SK-N-SH (cell line): ENCODE measurements around the gene EIF5A. TPM values are rescaled to one million over a fixed set of nuclear protein-coding genes. Genes with fewer than 3 reads are reported as not detected.

Source experiments
- CTCF ChIA-PET: fragments of 300-600, 350-600 bp; formaldehyde crosslinking; extraction: SDS; loops from one replicate; lab custom pipeline; 2021; lab: Yijun Ruan, JAX
- POLR2A ChIA-PET: fragments of 350-600 bp; sonication (Branson Sonifier 250); formaldehyde crosslinking; extraction: SDS; loops from one replicate; lab custom pipeline; 2020; ENCODE audit warnings: antibody characterized with exemption, inconsistent platforms; lab: Yijun Ruan, JAX
- DNase-seq: peaks from one replicate; pipeline ENCODE4 v3.0.0; 2012
- H2AFZ ChIP-seq: fragments of 200-600 bp; sonication (generic); 2 replicates; pipeline ENCODE4 v1.8.1; 2016; ENCODE audit warnings: antibody characterized with exemption, mild to moderate bottlenecking, low read depth
- H3F3A ChIP-seq: fragments of 200-600 bp; sonication (generic); replicated peaks from 2 replicates; pipeline ENCODE3; 2016; ENCODE audit warnings: antibody characterized with exemption, mild to moderate bottlenecking; ENCODE audit not compliant: insufficient read depth
- H3K27ac ChIP-seq, 2 experiments: fragments of 200-500 bp in 1 of 2; fragments of 200-600 bp in 1 of 2; sonication (Bioruptor generic) in 1 of 2; sonication (generic), shearing (Covaris generic) in 1 of 2; 2 replicates each; pipeline versions ENCODE4 v1.5.1 to v1.6.1; 2014 to 2016; ENCODE audit warnings: low read depth in 2 of 2, inconsistent platforms in 1 of 2, low read length in 1 of 2, mild to moderate bottlenecking in 1 of 2, mixed read lengths in 1 of 2
- H3K27me3 ChIP-seq: fragments of 200-600 bp; sonication (generic), shearing (Covaris generic); 2 replicates; pipeline ENCODE4 v1.6.1; 2016; ENCODE audit warnings: mixed run types; ENCODE audit not compliant: insufficient read depth
- H3K36me3 ChIP-seq, 2 experiments: fragments of 200-500 bp in 1 of 2; fragments of 200-600 bp in 1 of 2; sonication (Bioruptor generic) in 1 of 2; sonication (generic) in 1 of 2; replicated peaks in 1 of 2; 2 replicates each; pipeline versions ENCODE3 to v1.5.1; 2014 to 2016; ENCODE audit warnings: low read length in 1 of 2, mild to moderate bottlenecking in 1 of 2; ENCODE audit not compliant: insufficient read depth in 2 of 2, control insufficient read depth in 1 of 2
- H3K4me1 ChIP-seq, 2 experiments: fragments of 200-500 bp in 1 of 2; fragments of 200-600 bp in 1 of 2; sonication (Bioruptor generic) in 1 of 2; sonication (generic), shearing (Covaris generic) in 1 of 2; 2 replicates each; pipeline versions ENCODE4 v1.5.1 to v1.6.1; 2014 to 2016; ENCODE audit warnings: low read depth in 1 of 2, low read length in 1 of 2, mixed run types in 1 of 2; ENCODE audit not compliant: insufficient read depth in 2 of 2, control insufficient read depth in 1 of 2
- H3K4me2 ChIP-seq: fragments of 200-600 bp; sonication (generic), shearing (Covaris generic); 2 replicates; pipeline ENCODE4 v1.6.1; 2017; ENCODE audit warnings: mixed run types
- H3K4me3 ChIP-seq, 2 experiments: fragments of 200-500 bp in 1 of 2; fragments of 200-600 bp in 1 of 2; sonication (Bioruptor generic) in 1 of 2; sonication (generic), shearing (Covaris generic) in 1 of 2; 2 replicates each; pipeline versions ENCODE4 v1.5.1 to v1.8.1; 2014 to 2016; ENCODE audit warnings: low read depth in 2 of 2, inconsistent platforms in 1 of 2, low read length in 1 of 2, mild to moderate bottlenecking in 1 of 2, mixed read lengths in 1 of 2, moderate library complexity in 1 of 2
- H3K79me2 ChIP-seq: fragments of 200-600 bp; sonication (generic); 2 replicates; pipeline ENCODE4 v1.8.1; 2017; ENCODE audit warnings: mild to moderate bottlenecking; ENCODE audit not compliant: insufficient read depth
- H3K9ac ChIP-seq: fragments of 200-600 bp; sonication (generic); 2 replicates; pipeline ENCODE4 v1.6.1; 2017; ENCODE audit warnings: mixed run types
- H3K9me2 ChIP-seq: fragments of 200-600 bp; sonication (generic); 2 replicates; pipeline ENCODE4 v1.6.1; 2017; ENCODE audit warnings: mixed run types
- H3K9me3 ChIP-seq: fragments of 200-600 bp; sonication (generic); 2 replicates; pipeline ENCODE4 v1.6.1; 2017; ENCODE audit warnings: mixed run types, mild to moderate bottlenecking, moderate library complexity
- H4K20me1 ChIP-seq: fragments of 200-600 bp; sonication (generic); 2 replicates; pipeline ENCODE4 v1.6.1; 2017; ENCODE audit warnings: mild to moderate bottlenecking, mixed run types; ENCODE audit not compliant: insufficient read depth
- CTCF ChIP-seq: fragments of 200-600 bp; sonication (generic); IDR thresholded peaks from 2 replicates; pipeline ENCODE4 v1.6.1; 2017; ENCODE audit warnings: antibody characterized with exemption, mild to moderate bottlenecking, moderate library complexity
- ELF1 ChIP-seq: IDR thresholded peaks from 2 replicates; pipeline ENCODE4 v1.4.0; 2012
- EZH2phosphoT487 ChIP-seq: fragments of 200-600 bp; sonication (generic); IDR thresholded peaks from 2 replicates; pipeline ENCODE4 v1.6.1; 2017; ENCODE audit warnings: low read depth, mixed run types, mild to moderate bottlenecking, antibody characterized with exemption, moderate library complexity, borderline replicate concordance
- FOSL2 ChIP-seq: IDR thresholded peaks from 2 replicates; pipeline ENCODE4 v1.4.0; 2012; ENCODE audit warnings: low read depth, mild to moderate bottlenecking, moderate library complexity, borderline replicate concordance
- FOXJ3 ChIP-seq: sonication (generic); formaldehyde crosslinking; IDR thresholded peaks from 2 replicates; pipeline ENCODE4 v1.5.1; 2020; ENCODE audit warnings: mild to moderate bottlenecking, missing genetic modification reagents
- POLR2AphosphoS5 ChIP-seq: IDR thresholded peaks from 2 replicates; pipeline ENCODE4 v1.6.1; 2012; ENCODE audit warnings: low read depth, low read length
- SMC3 ChIP-seq: IDR thresholded peaks from 2 replicates; pipeline ENCODE4 v1.6.1; 2012; ENCODE audit warnings: low read depth, low read length, improper control_type of control experiment
- TCF12 ChIP-seq: IDR thresholded peaks from 2 replicates; pipeline ENCODE4 v1.4.0; 2012
- YY1 ChIP-seq: IDR thresholded peaks from 2 replicates; pipeline ENCODE4 v1.4.0; 2012; ENCODE audit warnings: low read depth, mild to moderate bottlenecking
- WGBS: methylation state at CpG from one replicate; pipeline ENCODE4 v1.1.6; 2017; ENCODE audit warnings: low lambda C conversion rate; 5-methylcytosine and 5-hydroxymethylcytosine counted together
- polyA plus RNA-seq, 3 experiments: library from polyadenylated mRNA; depleted of rRNA; stranded (reverse); fragments of >200 nt; gene quantifications; 2 replicates each; pipeline ENCODE4 v1.2.3, GENCODE V29; 2012

EIF5A gene
- polyA plus RNA-seq, 1 of the 3 experiments (the other 2 are of a cell fraction): 971 TPM

- Histone ChIP-seq H3K9ac (no peak overlapping the region), H3K9me3 (no peaks in the 10 kb centered on the region), H3K9me2 (no peaks in the 10 kb centered on the region), H3K79me2 (peaks cover 24% of the 10 kb centered on the region), H3K4me1 (peaks cover 10 to 30% of the 10 kb centered on the region in 2 experiments; a peak in 3 of 4 replicates), H3K4me2 (no peak overlapping the region), H3K4me3 (no peak overlapping the region), H3F3A (peaks cover 29% of the 10 kb centered on the region), H4K20me1 (peaks cover 23% of the 10 kb centered on the region), H3K27me3 (no peaks in the 10 kb centered on the region), H2AFZ (no peak overlapping the region), H3K36me3 (peaks cover 30 to 51% of the 10 kb centered on the region in 2 experiments), H3K27ac (no peak overlapping the region)
- ChIA-PET CTCF (interaction anchor here (0.7 to 2.9 kb wide), 4 partner anchors 7 to 271 kb away, joined by 3 to 12 read pairs (median 6); no protein-coding TSS in a partner anchor), POLR2A (interaction anchor here (0.8 kb wide), 1 partner anchor 34 kb away, joined by 3 read pairs; no protein-coding TSS in a partner anchor)
- TF ChIP-seq FOXJ3 (CRISPR knock-in tag) (no peak), YY1 (no peak), SMC3 (no peak), TCF12 (no peak), POLR2AphosphoS5 (no peak), CTCF (no peak), FOSL2 (no peak), EZH2phosphoT487 (no peak)
- DNase-seq: peak; percentile 9
- WGBS: 91% methylated on average over 15 of the region's 16 CpGs
Measured at GRCh38 chr17:7317161-7317803, 9.9 kb downstream of the EIF5A start.

DNA sequence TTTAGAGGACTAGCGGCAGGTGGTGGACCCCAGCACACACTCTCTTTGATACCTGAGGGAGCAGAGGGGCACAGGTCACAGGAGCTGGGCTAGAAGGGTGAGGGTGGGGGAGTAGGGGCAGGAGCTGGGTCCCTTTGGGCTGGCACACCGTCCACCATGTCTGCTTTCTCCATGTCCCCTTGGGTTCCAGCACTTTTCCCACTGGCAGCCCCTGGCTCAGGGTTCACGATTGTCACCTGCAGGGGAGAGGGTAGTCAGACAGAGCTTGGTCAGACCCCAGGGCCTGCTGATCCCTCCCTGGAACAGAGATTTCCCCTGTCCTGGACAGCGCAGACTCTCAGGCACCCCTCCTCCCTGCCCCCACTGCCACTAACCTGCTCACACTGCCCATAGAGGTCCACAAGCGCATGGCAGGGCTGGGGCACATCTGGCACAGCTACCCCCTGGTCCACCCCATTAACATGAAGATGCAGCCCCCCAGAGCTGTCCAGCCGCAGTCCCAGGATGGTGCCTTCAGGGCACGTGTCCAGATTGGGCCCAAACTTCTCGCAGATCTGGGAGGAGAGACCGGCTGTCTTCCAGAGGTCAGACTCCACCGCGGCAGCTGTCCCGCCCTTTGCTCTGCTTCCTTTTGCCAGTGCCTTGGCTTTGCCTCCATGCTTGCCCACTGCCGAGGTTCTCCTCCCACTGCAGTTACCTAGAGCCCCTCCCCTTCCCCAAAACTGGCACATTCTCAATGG, 10.9 kb downstream of the EIF5A start:
- peaks cover 19% of the 10 kb centered on the region for H3F3A ChIP-seq
- H3K4me3 ChIP-seq: no peak overlapping the region
- H3K27me3 ChIP-seq: no peaks in the 10 kb centered on the region
- DNase-seq: no peak
- no peak overlapping the region for H3K9ac ChIP-seq
- H3K79me2 ChIP-seq: peaks cover 15% of the 10 kb centered on the region
- peaks cover 20 to 51% of the 10 kb centered on the region in 2 experiments for H3K36me3 ChIP-seq
- no peak overlapping the region for H2AFZ ChIP-seq
- peaks cover 13% of the 10 kb centered on the region for H4K20me1 ChIP-seq
- peaks cover 7 to 20% of the 10 kb centered on the region in 2 experiments; a peak in 2 of 4 replicates for H3K4me1 ChIP-seq
- ChIA-PET POLR2A (interaction anchor here (0.8 kb wide), 1 partner anchor 33 kb away, joined by 3 read pairs; no protein-coding TSS in a partner anchor), CTCF (interaction anchor here (0.6 to 1.7 kb wide), 2 partner anchors 27 to 37 kb away, joined by 3 to 8 read pairs; partner anchors contain the start of gene SLC2A4)
- TF ChIP-seq ELF1: no peak
- 95% methylated on average over 11 of the region's 13 CpGs for WGBS
- H3K27ac ChIP-seq: no peak overlapping the region
- H3K4me2 ChIP-seq: no peak overlapping the region
- H3K9me3 ChIP-seq: no peaks in the 10 kb centered on the region
- no peaks in the 10 kb centered on the region for H3K9me2 ChIP-seq
